ENCODE data around the gene SHB.

- TF ChIP-seq CTCF (conservative IDR thresholded peaks at IDR 0.05 in 1 of 2, IDR thresholded peaks at IDR 0.05 in 1 of 2; ENCODE audit: low read depth in 1 of 2, low read length in 2 of 2), result no peak
- no peak for TF ChIP-seq EZH2 (IDR thresholded peaks at IDR 0.05; ENCODE audit: low read length, missing control alignments)
Measured at GRCh38 chr9:37983381-37984067, 85.5 kb downstream of the SHB start.
